MM.1S (cell line): ENCODE results near the gene UMOD.

ENCODE experiments used
- EZH2 ChIP-seq: fragments of 300-600 bp; sonication (generic); optimal IDR thresholded peaks from 2 replicates; pipeline ENCODE3; 2017; ENCODE audit warnings: low read depth, mild to moderate bottlenecking, antibody characterized with exemption, low read length, mixed read lengths
- TF ChIP-seq, protein P1 (sequence below): fragments of 300-600 bp; sonication (generic); IDR thresholded peaks from 2 replicates; pipeline ENCODE4 v1.5.1; 2016; ENCODE audit warnings: antibody characterized with exemption, low read length, mixed read lengths

DNA sequence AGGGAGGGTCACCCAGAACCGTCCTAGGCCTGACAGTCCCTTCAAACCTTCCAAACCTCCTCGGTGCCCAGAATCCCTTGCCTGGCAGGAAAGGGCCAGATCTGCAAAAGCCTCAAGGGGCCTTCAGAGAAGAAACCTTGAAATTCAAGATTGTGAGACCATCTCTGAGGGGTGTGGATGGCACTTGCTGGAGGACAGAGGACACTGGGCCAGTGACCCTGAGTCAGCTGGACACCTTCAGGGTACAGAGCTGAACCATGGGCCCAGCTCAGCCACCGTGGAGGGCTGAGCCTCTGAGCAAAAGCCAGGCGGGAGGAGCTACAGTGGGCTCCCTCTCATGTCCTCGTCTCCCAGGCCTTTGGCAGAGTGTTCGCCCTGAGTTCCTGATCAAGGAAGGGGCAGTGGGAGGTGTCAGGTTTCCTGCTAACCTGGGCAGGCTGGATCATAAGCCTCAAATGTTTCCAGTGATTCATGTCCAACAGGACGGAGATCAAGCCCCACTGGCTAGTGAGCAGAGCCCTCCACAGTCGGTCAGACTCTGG lies 49.0 kb upstream of the UMOD start:
- TF ChIP-seq, protein P1, sequence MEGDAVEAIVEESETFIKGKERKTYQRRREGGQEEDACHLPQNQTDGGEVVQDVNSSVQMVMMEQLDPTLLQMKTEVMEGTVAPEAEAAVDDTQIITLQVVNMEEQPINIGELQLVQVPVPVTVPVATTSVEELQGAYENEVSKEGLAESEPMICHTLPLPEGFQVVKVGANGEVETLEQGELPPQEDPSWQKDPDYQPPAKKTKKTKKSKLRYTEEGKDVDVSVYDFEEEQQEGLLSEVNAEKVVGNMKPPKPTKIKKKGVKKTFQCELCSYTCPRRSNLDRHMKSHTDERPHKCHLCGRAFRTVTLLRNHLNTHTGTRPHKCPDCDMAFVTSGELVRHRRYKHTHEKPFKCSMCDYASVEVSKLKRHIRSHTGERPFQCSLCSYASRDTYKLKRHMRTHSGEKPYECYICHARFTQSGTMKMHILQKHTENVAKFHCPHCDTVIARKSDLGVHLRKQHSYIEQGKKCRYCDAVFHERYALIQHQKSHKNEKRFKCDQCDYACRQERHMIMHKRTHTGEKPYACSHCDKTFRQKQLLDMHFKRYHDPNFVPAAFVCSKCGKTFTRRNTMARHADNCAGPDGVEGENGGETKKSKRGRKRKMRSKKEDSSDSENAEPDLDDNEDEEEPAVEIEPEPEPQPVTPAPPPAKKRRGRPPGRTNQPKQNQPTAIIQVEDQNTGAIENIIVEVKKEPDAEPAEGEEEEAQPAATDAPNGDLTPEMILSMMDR: no peak
- TF ChIP-seq EZH2: no peak
